NOMO-1 (cell line): Measurements from ENCODE around the gene LORICRIN.

Experiments
- DNase-seq, 2 experiments: peaks; one replicate each; lab custom pipeline; 2025; ENCODE audit not compliant: unreplicated experiment in 2 of 2; lab: John Stamatoyannopoulos, UW

The LORICRIN gene

DNA sequence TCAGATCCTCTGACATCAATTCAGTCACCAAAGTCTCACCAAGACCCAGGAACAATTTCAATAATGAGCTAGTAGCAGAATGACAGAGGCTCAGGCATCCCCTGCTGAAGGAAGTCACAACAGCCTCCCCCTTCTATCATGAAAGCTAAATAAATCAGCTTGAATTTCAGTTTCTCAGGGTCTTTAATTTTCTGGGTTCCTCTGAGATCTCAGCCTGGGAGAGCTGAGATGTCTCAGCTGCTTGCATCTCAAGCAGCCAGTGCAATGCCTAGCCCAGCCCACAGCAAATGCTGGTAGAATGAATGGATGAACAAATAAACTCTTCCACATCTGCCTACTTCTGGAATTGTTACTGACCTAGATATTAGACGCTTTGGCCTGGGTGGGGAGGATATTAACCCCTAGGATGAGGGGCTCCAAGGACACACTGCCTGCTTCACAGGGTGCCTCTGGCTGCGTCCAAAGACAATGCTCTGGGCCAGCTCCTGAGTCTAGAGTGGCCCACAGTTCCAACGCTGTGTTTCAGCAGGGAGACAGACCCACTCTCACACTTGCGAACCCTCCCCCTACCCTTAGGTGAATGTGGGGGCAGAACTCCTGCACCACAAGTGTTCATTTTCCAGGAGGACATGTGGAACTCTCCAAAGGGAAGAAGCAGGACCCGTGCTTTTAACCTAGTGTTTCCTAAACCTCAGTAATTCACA is 11.2 kb upstream of the LORICRIN start:
- no peak for DNase-seq

DNA sequence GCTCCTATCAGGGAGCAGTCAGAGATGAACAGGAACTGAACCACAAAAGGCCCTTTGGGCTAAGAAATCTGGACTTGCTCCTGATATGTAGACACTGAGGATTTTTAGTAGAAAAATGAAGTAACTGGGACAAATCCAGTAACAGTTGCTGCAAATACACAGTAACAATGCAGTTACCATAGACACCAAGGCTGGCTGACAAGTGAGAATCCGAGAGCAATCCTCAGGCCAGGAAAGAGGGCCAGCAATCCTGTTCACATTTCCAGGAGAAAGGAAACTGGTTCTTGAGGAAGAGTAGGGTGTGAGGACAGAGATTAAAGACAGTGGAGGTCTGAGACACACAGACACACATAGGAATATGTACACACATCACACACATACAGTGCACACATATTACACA is 9.3 kb upstream of the LORICRIN start:
- no peak for DNase-seq

DNA sequence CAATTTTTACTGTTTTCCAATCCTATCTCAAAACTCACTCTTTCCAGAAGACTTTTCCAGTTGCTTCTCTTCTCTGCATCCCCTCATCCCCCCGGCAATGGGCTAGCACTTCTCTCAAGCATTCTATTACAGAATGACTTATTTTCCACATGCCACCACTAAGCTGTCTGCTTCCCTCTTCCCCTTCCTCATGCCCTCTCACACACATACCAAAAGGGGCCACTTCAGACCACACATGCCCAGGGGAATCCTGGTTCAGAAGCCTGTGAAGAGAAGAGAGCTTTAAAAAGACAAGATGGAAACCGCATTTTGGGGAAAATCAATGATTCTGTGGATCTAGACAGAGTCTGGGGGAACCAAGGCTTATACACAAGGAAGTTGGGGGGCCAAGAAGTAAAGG is 8.4 kb upstream of the LORICRIN start:
- no peak for DNase-seq

DNA sequence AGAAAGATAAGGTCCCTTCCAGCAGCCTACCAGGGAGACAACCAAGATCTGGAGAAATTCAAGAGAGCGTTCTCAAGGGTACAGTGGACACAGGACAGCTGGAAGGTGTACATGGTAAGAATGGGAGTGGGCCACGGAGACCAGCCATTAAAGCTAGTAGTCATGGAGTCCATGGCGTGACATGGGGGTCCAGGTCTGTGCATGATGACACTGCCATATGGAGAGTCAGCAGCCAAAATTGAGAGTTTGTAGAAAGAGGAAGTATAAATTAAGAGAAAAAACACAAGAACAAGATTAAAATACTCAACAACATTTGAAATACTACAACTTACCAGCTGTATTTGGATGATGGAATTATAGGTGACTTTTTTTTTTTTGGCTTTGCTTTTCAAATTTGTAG is 7.9 kb upstream of the LORICRIN start:
- peak in 1 of 2 experiments; percentile 11 for DNase-seq

DNA sequence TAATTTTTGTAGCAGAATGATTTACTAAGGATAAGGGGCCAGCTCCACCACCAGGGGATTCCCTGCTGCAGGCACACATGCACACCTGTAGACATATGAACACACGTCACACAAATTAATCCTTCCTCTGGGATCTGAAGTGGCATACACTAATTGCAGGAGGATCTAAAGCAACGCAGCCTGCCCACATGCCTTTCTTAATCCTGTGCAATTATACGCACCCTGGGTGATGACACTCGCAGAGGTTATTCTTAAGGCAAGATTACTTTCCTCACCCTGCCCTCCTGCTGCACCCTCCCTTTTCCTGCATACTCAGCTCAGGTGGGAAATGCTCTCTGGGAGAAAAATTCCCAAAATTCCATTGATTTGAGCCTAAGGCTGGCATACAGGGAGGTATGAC is 7.5 kb upstream of the LORICRIN start:
- DNase-seq, result no peak

DNA sequence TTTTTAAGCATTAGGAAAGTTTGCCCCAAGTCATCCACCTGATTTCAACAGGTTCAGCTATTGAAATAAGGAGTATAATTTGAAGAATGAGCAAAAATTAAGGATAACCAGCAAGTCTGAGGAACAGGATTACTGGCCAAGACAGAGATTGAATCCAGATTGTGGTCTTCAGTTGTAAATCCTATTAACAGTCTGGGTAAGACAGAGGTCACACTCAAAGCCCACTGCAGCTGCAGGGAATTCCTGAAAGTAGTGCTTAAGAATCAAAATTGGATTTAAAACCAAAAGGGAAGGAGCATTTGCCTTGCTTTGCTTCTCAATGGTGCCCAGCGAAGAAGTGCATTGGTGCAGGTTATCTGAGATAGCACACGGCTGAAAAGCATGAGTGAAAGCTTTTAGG is 6.4 kb upstream of the LORICRIN start:
- no peak for DNase-seq

DNA sequence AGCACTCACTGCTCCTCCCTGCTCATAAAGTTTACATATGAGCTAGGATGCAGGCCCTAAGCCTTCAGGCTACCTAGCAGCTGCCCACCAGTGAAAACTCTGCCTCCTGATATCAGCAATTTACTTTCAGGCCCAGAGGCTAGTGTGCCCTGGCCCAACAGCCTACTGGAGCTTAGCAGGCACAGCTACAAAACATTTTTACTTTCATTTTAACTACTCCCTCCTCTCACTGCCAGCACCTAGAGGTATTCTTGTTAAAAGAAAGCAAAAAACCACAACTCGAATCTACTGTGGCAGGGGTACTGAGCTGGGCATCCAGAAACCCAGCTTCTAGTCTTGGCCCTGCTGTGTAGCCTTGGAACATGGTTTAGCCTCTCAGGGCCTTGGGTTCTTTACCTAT is 5.8 kb upstream of the LORICRIN start:
- no peak for DNase-seq

DNA sequence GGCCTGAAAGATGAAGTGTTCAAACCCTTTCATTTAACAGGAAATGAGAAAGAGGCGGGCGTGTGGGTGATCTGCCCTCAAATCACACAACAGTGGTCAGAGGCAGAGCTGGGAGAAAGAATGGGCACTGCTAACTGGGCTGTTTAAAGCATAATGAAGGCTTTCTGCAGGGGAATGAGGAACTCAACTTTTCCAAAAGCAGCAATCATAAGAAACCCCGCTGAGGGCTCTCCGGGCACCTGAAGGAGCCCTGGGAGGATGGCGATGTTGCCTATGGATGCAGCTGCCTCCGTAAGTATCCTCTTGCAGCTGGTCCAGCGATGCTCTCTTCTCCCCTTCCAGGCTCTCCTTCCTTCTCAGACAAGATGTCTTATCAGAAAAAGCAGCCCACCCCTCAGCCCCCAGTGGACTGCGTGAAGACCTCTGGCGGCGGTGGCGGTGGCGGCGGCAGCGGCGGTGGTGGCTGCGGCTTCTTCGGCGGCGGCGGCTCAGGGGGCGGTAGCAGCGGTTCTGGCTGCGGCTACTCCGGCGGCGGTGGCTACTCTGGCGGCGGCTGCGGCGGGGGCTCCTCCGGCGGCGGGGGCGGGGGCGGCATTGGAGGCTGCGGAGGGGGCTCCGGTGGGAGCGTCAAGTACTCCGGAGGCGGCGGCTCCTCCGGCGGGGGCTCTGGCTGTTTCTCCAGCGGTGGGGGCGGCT is 1.2 kb downstream of the LORICRIN start:
- DNase-seq, result peak in 1 of 2 experiments; percentile 61

DNA sequence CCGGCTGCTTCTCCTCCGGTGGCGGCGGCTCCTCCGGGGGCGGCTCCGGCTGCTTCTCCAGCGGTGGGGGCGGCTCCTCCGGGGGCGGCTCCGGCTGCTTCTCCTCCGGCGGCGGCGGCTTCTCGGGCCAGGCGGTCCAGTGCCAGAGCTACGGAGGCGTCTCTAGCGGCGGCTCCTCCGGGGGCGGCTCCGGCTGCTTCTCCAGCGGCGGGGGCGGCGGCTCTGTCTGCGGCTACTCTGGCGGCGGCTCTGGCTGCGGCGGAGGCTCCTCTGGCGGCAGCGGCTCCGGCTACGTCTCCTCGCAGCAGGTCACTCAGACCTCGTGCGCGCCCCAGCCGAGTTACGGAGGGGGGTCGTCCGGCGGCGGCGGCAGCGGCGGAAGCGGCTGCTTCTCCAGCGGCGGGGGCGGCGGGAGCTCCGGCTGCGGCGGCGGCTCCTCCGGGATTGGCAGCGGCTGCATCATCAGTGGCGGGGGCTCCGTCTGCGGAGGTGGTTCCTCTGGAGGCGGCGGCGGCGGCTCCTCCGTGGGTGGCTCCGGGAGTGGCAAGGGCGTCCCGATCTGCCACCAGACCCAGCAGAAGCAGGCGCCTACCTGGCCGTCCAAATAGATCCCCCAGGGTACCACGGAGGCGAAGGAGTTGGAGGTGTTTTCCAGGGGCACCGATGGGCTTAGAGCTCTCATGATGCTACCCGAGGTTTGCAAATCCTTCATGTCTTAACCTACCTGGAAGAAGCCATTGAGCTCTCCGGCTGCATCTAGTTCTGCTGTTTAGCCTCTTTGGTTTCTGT is 2.0 kb downstream of the LORICRIN start:
- no peak for DNase-seq

DNA sequence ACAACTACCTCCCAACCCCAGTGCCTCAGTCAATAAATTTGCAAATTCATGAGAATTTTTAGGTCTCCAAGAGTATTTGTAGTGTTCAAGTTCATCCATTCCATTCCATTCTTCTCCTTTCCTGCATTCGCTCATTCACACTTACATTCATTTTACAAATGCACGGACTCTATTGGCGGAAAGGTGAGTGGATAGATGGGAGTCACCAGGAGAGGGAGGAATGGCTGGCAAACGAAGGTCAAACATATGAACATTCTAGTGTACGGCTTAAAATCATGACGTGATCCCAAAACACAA is 2.5 kb downstream of the LORICRIN start:
- DNase-seq, result no peak

DNA sequence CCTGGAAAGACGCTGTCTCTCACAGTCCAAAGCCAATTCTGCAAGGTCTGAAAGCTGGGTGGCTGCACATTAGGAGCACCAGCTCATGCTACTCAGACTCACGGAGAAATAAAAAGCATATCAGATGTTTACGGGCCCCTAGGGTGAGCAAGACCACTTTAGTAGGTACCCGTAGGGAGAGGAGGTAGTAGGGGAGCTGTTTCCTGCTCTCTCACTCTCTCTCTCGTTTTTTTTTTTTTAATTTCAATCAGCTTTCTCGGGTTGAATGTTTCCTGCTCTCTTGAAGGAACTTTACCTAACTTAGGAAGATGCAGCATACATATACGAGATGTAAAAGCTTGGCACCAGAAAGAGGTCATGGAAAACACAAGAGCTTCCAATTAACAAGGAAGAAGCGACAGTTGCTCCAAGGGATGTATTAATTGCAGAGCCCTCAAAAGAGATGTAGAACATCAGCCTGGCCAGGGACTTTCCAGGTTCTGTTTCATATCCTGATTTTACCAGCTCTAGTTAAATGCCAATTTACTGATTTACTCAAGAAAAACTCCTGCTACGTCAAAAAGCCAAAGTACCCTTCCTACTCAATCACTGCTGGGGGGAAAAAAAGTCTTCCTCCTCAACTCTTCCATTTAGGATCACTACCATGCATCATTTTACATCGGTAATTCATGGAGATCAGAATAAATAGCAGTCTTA is 3.1 kb downstream of the LORICRIN start:
- DNase-seq, result no peak

DNA sequence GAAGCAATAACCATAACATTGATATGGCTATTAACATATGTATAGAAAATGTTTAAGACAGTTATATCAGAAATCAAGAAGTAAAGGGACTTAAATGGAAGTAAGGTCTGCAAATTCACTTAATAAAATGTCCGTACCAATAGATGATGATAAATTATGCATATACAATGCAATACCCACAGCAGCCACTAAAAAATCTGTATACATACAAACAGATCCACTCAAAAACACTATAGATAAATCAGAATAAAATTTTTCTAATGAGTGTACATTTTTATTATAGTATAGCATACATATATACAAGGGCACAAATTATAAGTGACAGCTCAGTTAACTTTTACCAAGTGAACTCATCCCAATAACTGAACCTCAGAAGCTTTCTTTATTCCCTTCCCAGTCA is 6.0 kb downstream of the LORICRIN start:
- no peak for DNase-seq

DNA sequence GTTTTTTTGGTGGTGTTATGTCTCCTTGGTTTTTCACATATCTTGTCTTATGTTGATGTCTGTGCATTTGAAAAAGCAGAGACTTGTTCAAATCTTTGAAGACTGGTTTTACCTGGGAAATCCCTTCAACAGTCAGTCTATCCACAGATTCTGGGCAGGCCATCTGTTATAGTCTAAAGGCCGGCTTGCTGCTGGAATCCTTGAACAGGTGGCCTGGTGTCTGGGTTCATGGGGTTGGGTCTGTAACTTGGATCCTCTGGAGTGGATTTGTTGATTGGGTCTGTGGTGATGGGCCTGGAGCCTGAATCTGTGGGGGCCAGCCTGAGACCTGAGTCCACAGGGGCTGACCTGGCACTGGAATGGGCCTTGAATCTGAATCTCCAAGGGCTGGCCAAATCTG is 12.2 kb downstream of the LORICRIN start:
- no peak for DNase-seq

DNA sequence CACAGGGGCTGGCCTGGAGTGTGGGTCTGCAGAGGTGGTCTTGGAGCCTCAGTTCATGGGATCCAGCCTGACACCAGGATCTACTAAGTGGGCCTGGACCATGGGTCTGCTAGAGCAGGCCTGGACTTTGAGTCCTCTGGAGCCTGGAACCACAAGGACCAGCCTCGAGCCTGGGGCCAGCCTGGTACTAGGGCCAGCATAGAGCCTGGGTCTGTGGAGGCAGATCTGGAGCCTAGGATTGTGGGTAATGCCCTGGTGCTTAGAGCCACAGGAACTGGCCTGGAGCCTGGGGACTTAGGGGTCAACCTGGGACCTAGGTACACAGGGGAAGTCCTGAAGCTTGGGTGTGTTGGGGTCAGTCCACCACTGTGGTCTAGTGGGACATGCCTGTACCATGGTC is 12.7 kb downstream of the LORICRIN start:
- no peak for DNase-seq

DNA sequence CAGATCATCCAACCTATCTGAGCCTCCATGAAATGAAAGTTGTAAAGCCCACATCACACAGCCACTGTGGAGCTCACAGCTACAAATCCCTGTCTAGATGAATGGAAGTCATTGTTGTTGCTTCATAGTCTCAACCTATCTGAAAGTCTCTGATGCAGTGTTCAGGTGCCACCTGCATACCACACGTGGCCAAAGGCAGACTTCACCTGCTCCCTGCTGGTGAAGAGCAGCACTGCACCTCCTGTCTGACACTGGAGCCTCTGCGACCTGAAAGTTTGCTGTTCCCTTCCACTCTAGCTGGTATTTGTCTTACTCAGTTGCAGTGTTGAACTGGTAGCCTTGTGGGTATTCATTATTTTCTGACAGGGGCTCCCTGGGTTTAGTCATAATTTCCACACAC is 18.4 kb downstream of the LORICRIN start:
- DNase-seq, result peak in 1 of 2 experiments; percentile 41

DNA sequence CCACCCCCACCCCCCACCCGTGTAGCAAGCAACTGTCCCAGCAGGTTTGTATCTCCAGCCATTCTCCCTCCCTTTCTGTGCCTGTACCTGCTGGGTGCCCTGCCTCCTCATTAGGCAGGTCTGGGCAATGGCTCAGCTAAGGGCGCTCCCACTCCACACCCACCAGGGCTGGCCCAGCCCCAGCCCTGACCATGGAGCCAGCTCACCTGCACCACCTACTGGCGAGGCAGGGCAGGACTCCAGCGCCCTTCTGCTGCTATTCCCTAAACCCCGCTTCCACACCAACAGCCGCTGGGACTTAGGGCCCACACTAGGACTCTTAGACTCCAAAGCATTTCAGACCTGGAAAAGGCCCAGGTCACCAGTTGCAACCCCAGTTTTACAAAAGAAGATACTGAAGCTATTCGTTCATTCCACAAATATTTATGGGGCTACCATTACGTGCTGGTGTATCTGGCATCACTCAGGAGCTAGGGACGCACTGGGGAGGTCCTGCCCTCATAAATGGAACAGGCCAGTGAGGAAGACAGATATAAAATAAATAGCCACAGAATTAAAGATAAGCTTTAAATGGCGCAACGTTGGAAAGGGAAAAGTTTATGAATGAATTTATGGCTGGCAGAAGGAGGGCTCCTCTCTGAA is 29.3 kb downstream of the LORICRIN start:
- DNase-seq, result no peak

DNA sequence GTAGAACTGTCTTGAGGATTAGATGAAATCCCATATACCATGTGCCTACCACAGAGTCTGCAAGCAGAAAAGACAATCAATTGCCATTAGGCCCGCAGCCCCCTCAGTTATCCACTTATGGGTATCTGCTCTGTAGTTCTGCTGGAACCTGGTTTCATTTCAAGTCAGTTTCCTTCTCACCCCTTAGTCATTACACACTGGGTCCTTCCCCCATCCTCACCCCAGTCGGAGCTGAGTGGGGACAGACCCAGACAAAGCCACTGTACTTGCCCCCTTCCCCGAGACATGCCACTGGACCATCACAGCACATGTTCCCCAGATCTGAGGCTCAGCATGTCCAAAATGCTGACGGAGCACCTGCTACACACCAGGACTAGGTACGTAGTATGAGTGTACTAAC is 32.0 kb downstream of the LORICRIN start:
- no peak for DNase-seq

DNA sequence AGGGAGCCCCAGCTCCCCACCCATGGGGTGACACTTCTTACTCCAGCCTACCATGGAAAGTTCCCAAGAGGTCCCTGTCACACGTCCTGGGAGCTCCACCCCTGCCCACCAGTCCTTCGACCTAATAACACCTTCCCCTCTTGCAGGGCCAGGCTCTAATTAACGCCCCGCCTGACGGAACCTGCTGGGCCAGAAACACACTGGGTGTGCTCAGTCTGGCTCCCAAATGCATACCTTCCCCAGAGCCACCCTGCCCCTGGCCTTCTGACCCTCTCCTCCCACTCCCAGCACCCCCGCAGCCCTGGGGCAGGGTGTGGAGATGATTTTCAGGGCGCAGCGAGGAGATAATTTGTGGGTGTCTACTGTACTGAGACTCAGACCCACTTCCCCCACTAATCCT is 32.7 kb downstream of the LORICRIN start:
- no peak for DNase-seq

DNA sequence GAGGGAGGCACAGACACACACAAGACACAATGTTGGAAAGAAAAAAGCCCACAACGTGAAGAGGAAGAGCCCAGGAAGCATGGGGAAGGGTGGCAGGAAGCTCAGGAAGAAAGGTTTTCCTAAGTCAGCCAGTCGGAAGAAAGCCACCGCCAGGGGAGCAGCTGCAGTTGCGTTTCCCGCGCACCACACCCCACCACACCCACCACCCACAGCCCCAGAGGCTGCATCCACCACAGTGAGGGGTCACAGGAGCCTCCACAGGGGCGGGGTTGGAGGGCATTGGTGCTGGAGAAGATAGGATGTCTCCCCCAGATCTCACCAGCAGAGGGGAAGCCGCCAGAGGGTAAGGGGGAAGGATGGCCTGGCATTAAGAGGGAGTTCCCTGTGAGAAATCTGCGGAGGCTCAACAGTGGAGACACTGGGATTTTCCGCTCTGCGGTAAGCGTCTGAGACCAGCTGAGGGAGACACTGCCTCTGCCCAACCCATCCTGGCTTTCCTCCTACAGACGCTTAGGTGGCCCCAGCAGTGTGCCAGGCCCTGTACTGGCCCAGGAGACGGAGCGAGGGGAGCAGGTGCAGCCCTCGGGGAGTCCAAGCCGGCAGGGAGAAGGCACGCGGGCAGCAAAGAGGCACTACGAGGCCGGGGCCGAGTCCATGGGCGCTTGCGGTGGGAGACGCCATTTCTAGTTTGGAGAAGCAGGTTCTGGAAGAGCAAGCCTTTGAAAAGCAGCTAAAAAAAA is 33.4 kb downstream of the LORICRIN start:
- DNase-seq, result no peak

DNA sequence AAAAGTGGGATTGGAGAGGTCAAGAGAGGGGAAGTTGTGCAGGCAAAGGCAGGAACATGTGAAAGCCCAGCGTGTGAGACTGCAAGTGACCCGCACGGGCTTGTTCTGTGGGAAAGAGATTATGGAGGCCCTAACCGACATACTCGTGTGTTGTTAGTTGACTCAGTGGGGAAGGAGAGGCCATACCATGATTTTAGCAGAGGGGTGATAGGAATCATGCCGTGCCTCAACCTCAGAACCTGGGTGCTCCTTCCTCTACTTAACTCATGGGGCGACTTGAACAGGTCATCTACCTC is 33.9 kb downstream of the LORICRIN start:
- DNase-seq, result no peak

DNA sequence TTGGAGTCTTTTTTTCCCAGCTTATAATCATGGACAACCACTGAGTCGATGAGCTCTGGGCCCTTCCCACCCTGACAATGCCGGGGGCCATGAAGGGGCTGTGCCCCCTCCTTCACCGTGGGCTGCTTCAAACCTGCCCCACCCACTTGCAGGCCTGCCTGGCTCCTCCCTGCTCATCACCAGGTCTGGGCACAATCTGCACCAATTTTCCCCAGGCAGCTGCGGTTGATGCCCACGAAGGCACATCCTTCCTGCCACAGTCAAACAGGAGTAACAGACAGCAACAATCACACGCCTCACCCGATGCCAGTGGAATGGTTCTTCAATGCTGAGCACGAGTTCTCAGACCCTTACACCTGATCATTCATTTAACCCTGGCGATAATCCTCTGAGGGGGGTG is 34.4 kb downstream of the LORICRIN start:
- DNase-seq, result no peak
